SHP77 treated with DMSO at 0.1 percent for 48 hours (cell line): ENCODE results near the gene ZNF419.

Experiments
- DNase-seq: peaks from one replicate; lab custom pipeline; 2025; lab: John Stamatoyannopoulos, UW

Gene ZNF419

GRCh38 chr19:57537953-57538547 is 50.5 kb downstream of the ZNF419 start:
- DNase-seq = no peak
